ENCODE results near the gene TMEM69. TPM values are rescaled to one million over a fixed set of nuclear protein-coding genes. Genes with fewer than 3 reads are reported as not detected.

The TMEM69 gene
- total RNA-seq, 1 donor from 2014 or later, result 8.3 TPM

DNA sequence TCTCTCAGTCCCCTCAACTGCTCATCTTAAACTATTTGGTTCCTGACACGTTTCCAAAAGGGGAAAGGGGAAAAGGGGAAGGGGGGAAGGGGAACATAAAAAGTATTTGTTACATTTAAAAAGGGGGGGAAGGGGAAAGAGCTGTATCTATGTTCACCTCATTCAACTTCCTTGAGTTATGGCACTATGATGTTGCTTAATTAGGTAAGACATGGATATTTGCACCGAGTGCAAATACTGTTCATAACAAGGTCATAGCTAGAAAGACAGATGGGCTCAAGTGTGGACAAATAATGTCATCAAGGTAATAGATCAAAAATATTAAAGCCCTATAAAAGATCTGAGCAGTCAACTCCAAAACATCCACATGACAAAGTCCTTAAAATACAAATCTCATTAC, 27.6 kb upstream of the TMEM69 start:
- DNase-seq (ENCODE audit: low spot score in 2 of 2), result no peak
- Histone ChIP-seq H3K4me3 (no peak overlapping the region), H3K36me3 (peaks cover 41 to 55% of the 10 kb centered on the region in 2 donors), H3K27ac (no peak overlapping the region), H3K4me1 (no peaks in the 10 kb centered on the region), H3K27me3 (no peaks in the 10 kb centered on the region), H3K9me3 (no peaks in the 10 kb centered on the region)
- intact Hi-C loops (cut with DNase I), result no loop called here
- TF ChIP-seq CTCF (IDR thresholded peaks at IDR 0.05), result no peak

GRCh38 chr1:45666836-45667235, 21.1 kb upstream of the TMEM69 start:
- no peak for TF ChIP-seq CTCF (IDR thresholded peaks at IDR 0.05)
- peaks cover 0 to 19% of the 10 kb centered on the region in 2 donors for H3K4me1 ChIP-seq

DNA sequence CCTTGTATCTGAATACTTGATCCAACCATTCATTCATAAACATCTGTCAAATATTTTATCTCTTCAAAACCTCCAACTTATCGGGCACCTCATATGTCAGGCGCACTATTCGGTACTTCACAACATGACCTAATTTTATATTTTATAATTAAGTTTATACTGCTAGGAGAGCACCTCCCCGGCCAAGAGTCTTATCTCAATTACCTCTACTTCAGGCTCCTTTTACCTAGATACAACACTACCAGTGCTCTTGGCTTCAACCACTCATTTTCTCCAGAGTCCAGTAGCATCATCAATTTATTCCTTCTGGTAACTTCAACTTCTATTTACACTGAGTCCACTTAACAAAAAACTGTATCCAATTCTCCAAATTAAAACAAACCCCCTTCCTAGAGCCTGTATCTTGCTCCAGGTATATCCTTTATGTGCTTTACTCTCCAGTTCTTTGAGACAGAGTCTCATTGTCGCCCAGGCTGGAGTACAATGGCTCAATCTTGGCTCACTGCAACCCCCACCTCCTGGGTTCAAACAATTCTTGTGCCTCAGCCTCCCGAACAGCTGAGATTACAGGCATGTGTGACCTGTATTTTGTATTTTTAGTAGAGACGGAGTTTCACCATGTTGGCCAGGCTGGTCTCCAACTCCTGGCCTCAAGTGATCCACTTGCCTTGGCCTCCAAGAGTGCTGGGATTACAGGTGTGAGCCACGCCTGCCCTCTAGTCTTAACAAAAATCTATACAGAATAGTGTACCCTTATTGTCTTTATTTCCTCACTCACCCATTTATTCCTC, 20.5 kb upstream of the TMEM69 start:
- no peak overlapping the region for H3K4me3 ChIP-seq
- H3K27ac ChIP-seq, result no peak overlapping the region
- intact Hi-C loops (cut with DNase I), result no loop called here
- no peaks in the 10 kb centered on the region for H3K27me3 ChIP-seq
- H3K4me1 ChIP-seq, result peaks cover 0 to 19% of the 10 kb centered on the region in 2 donors
- H3K9me3 ChIP-seq, result no peaks in the 10 kb centered on the region
- no peaks in the 10 kb centered on the region for H3K36me3 ChIP-seq
- no peak for TF ChIP-seq CTCF (IDR thresholded peaks at IDR 0.05)
- DNase-seq (ENCODE audit: low spot score in 2 of 2), result no peak

More at GRCh38 chr1:45666836-45667235, 21.1 kb upstream of the TMEM69 start:
- no peak overlapping the region for H3K27ac ChIP-seq
- no peaks in the 10 kb centered on the region for H3K9me3 ChIP-seq
- no peak overlapping the region for H3K4me3 ChIP-seq
- H3K27me3 ChIP-seq, result no peaks in the 10 kb centered on the region
- intact Hi-C loops (cut with DNase I), result no loop called here
- DNase-seq (ENCODE audit: low spot score in 2 of 2), result no peak
- no peaks in the 10 kb centered on the region for H3K36me3 ChIP-seq

DNA sequence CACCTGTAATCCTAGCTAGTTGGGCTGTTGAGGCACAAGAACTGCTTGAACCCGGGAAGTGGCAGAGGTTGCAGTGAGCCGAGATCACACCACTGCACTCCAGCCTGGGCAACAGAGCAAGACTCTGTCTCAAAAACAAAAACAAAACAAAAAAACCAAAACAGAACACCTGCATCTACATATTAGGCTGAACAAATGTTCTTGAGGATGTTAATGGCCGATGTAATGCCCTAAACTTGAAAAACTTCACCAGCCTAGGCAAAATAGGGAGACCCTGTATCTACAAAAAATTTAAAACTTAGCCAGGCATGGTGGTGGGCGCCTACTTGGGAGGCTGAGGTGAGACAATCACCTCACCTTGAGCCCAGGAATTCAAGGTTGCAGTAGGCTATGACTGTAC, 19.5 kb upstream of the TMEM69 start:
- no peak for DNase-seq (ENCODE audit: low spot score in 2 of 2)
- no peak overlapping the region for H3K4me3 ChIP-seq
- no peak for TF ChIP-seq CTCF (IDR thresholded peaks at IDR 0.05)
- H3K27me3 ChIP-seq, result no peaks in the 10 kb centered on the region
- H3K36me3 ChIP-seq, result no peaks in the 10 kb centered on the region
- H3K4me1 ChIP-seq, result peaks cover 0 to 22% of the 10 kb centered on the region in 2 donors
- H3K9me3 ChIP-seq, result no peaks in the 10 kb centered on the region
- no peak overlapping the region for H3K27ac ChIP-seq
- intact Hi-C loops (cut with DNase I), result no loop called here

GRCh38 chr1:45669379-45669778, 18.6 kb upstream of the TMEM69 start:
- intact Hi-C loops (cut with DNase I), result no loop called here
- H3K27ac ChIP-seq, result no peak overlapping the region
- no peaks in the 10 kb centered on the region for H3K9me3 ChIP-seq
- peaks cover 0 to 27% of the 10 kb centered on the region in 2 donors for H3K4me1 ChIP-seq
- H3K4me3 ChIP-seq, result no peak overlapping the region
- TF ChIP-seq CTCF (IDR thresholded peaks at IDR 0.05), result no peak
- H3K27me3 ChIP-seq, result no peaks in the 10 kb centered on the region
- no peaks in the 10 kb centered on the region for H3K36me3 ChIP-seq
- no peak for DNase-seq (ENCODE audit: low spot score in 2 of 2)

Measured in ascending aorta (tissue), 2 donors.